DND-41 (cell line): ENCODE measurements around the gene CLC.

Experiments
- EZH2 ChIP-seq: IDR thresholded peaks from 3 replicates; pipeline ENCODE4 v1.6.1; 2012; ENCODE audit warnings: borderline replicate concordance, low read depth, mild to moderate bottlenecking, moderate library complexity, low read length, inconsistent platforms; ENCODE audit not compliant: severe bottlenecking
- TF ChIP-seq, protein P1 (sequence below): IDR thresholded peaks from 2 replicates; pipeline ENCODE4 v1.5.1; 2012; ENCODE audit warnings: borderline replicate concordance, low read length, moderate library complexity, mild to moderate bottlenecking; ENCODE audit not compliant: poor library complexity, severe bottlenecking; ENCODE audit errors: extremely low read depth

DNA sequence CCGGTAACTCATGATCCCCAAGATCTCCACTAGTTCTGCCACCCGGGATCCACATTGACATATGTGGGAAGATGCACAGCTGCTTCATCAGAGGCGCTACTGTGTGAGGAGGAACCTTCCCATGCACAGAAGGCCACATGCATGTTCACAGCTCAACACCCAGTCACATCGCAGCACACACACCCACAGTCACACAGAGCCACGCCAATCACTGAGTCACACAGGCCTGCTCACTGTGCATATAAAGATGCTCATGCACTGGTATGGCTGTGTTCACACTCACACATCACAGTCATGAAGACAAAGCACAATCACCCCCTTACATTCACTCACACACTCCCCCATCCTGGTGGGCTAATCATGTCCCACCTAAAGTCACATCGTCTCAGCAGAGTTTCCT is 9.8 kb downstream of the CLC start:
- TF ChIP-seq, protein P1, sequence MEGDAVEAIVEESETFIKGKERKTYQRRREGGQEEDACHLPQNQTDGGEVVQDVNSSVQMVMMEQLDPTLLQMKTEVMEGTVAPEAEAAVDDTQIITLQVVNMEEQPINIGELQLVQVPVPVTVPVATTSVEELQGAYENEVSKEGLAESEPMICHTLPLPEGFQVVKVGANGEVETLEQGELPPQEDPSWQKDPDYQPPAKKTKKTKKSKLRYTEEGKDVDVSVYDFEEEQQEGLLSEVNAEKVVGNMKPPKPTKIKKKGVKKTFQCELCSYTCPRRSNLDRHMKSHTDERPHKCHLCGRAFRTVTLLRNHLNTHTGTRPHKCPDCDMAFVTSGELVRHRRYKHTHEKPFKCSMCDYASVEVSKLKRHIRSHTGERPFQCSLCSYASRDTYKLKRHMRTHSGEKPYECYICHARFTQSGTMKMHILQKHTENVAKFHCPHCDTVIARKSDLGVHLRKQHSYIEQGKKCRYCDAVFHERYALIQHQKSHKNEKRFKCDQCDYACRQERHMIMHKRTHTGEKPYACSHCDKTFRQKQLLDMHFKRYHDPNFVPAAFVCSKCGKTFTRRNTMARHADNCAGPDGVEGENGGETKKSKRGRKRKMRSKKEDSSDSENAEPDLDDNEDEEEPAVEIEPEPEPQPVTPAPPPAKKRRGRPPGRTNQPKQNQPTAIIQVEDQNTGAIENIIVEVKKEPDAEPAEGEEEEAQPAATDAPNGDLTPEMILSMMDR: no peak
- TF ChIP-seq EZH2: no peak
